HEK293T (cell line): ENCODE measurements around the gene CDK14.

Experiments
- ARNT ChIP-seq: fragments of 450-650 bp; IDR thresholded peaks from 2 replicates; pipeline ENCODE4 v1.6.1; 2017; ENCODE audit warnings: mild to moderate bottlenecking
- BHLHE40 ChIP-seq: fragments of 450-650 bp; IDR thresholded peaks from 2 replicates; pipeline ENCODE4 v1.6.1; 2016; ENCODE audit warnings: mild to moderate bottlenecking, moderate library complexity, borderline replicate concordance
- ELF4 ChIP-seq: fragments of 450-650 bp; IDR thresholded peaks from 2 replicates; pipeline ENCODE4 v1.6.1; 2017; ENCODE audit warnings: antibody characterized with exemption
- FOXK2 ChIP-seq: fragments of 450-650 bp; IDR thresholded peaks from 2 replicates; pipeline ENCODE4 v1.6.1; 2016; ENCODE audit warnings: mild to moderate bottlenecking
- FOXM1 ChIP-seq: fragments of 450-650 bp; IDR thresholded peaks from 2 replicates; pipeline ENCODE4 v1.6.1; 2017; ENCODE audit warnings: mild to moderate bottlenecking, borderline replicate concordance
- L3MBTL2 ChIP-seq: fragments of 450-650 bp; conservative IDR thresholded peaks from 2 replicates; pipeline ENCODE4 v1.6.1; 2016; ENCODE audit warnings: mild to moderate bottlenecking
- NFRKB ChIP-seq: fragments of 450-650 bp; IDR thresholded peaks from 2 replicates; pipeline ENCODE4 v1.6.1; 2016; ENCODE audit warnings: mild to moderate bottlenecking, moderate library complexity
- SP1 ChIP-seq: fragments of 450-650 bp; IDR thresholded peaks from 2 replicates; pipeline ENCODE4 v1.6.1; 2017
- SUZ12 ChIP-seq: fragments of 450-650 bp; IDR thresholded peaks from 2 replicates; pipeline ENCODE4 v1.6.1; 2016; ENCODE audit warnings: mild to moderate bottlenecking
- TARDBP ChIP-seq: fragments of 450-650 bp; IDR thresholded peaks from 2 replicates; pipeline ENCODE4 v1.6.1; 2016
- ZNF384 ChIP-seq: fragments of 450-650 bp; IDR thresholded peaks from 2 replicates; pipeline ENCODE4 v1.6.1; 2016
- TF ChIP-seq, protein P1 (sequence below): fragments of 450-650 bp; IDR thresholded peaks from 2 replicates; pipeline ENCODE4 v1.6.1; 2016

DNA sequence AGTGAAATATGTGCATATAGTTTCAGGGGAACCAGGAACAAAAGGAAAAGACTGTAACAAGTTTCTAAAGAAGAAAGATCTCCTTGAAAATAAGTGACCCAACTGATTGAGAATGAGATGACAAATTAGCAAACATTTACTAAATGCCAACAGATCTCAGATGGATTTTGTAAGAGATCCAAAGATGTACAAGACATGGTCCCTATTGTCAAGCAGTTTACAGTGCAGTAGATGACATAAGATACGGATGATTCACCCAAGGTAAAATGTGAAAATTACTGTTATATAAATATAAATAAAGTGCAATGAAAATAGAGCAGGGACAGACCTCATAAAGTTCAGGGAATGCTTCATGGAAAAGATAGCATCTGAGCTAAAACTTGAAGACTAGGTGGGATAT, 546.6 kb downstream of the CDK14 start:
- TF ChIP-seq TARDBP (no peak), FOXM1 (no peak), FOXK2 (no peak), ELF4 (no peak), SP1 (no peak), L3MBTL2 (no peak), ARNT (no peak), NFRKB (no peak), SUZ12 (no peak), BHLHE40 (no peak), ZNF384 (no peak)
- TF ChIP-seq, protein P1, sequence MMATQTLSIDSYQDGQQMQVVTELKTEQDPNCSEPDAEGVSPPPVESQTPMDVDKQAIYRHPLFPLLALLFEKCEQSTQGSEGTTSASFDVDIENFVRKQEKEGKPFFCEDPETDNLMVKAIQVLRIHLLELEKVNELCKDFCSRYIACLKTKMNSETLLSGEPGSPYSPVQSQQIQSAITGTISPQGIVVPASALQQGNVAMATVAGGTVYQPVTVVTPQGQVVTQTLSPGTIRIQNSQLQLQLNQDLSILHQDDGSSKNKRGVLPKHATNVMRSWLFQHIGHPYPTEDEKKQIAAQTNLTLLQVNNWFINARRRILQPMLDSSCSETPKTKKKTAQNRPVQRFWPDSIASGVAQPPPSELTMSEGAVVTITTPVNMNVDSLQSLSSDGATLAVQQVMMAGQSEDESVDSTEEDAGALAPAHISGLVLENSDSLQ = no peak
